ENCODE results near the gene PCNX2.

Gene PCNX2

GRCh38 chr1:233065685-233066084 lies 229.8 kb downstream of the PCNX2 start:
- DNase-seq (ENCODE audit: low read depth in 1 of 2, low spot score in 1 of 2) = no peak

DNA sequence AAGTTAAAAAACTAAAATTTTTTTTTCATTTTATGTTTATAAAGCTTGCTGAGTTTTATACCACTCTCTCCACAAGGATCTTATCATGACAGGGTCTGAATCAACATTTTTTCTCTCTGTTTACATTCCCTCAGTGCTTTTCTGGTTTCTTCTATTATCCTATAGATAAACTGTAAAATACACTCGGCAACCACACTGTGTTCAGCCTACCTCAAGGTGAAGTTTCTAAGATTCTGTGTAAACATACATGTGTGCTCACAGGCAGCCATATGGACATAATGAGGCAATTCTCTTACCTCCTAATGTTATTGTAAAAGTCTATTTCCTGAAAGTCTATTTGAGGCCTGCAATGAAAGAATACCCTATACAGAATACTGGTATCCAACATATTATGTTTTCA lies 230.5 kb downstream of the PCNX2 start:
- DNase-seq (ENCODE audit: low read depth in 1 of 2, low spot score in 1 of 2) = no peak

- no peak for DNase-seq (ENCODE audit: low read depth in 1 of 2, low spot score in 1 of 2)
Measured at GRCh38 chr1:233063462-233063861, 232.1 kb downstream of the PCNX2 start.

DNA sequence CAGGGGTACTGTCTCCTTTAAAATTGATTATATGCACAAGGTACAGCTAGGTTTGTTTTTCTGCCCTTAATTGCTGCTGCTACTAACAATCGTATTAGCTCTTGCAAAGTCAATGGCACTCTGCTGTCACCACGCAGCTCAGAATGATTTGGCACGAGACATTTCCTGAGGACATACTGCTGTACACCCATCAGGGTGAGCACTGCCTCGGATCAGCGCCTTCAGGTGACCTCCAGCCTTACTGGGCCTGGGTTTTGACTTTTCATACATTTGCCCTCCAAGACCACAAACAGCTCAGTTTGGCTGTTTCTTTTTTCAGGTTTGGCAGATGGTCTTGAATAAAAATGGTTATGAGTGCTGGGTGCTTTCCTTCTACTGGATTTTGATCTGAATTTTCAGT lies 234.3 kb downstream of the PCNX2 start:
- no peak for DNase-seq (ENCODE audit: low read depth in 1 of 2, low spot score in 1 of 2)

DNA sequence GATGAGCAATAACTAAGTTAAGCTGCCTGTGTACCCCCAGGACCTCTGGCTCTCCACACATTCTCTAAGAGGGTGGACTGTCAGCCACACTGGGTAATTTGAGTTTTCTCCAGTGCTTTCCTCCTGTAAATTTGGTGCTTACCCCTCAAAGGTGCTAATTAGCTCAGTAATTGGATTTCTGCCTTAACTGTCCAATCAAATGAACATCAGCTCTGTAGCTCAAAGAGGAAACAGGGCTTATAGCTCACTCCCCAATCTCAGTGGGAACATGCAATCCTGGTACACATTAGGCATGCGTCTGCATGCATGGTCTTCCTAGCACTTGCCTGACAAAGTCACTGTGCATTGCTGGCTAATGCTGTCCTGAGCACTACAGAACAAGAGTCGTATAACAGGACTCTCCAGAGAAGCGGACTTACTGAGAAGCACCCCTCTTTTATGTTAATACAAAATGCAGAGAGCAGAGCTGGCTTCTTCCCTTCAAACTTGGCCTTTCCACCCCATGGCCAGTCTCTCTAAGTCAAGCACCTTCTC lies 235.0 kb downstream of the PCNX2 start:
- DNase-seq (ENCODE audit: low read depth in 1 of 2, low spot score in 1 of 2) = no peak

- DNase-seq (ENCODE audit: low read depth in 1 of 2, low spot score in 1 of 2) = no peak
Measured at GRCh38 chr1:233057836-233058235, 237.7 kb downstream of the PCNX2 start.

DNA sequence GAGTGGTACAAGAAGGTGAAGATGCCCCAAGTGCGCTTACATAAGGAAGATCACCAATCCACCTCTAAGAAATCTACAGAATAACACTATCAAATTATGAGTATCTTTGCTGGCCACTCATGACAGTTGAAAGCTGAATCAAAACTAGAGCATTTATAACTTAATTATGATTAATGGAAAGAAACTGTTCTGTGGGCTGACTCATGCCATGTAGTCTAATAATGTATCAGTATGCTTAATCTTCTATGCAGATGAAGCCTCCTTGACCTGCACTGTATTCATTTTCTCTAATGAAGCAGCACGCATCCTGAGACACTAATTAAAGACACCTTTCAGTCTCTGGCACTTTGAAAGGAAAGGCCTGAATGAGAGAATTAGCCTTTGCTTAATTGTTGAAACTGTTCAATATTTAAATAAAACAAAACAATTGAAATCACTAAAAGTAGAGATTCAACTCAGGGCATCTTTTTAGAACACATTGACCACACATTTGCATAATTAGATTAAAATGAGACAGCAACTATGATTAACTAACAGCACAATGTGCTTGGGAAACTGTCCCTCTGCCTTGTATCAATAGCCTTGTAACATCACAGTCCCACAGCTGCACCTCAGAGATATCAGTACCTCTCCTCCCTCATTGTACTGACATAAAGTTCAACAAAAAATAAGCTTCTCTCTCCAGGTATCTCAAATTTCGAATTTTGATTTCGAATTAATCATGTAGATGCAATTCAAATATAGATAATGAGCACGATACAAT lies 239.5 kb downstream of the PCNX2 start:
- DNase-seq (ENCODE audit: low read depth in 1 of 2, low spot score in 1 of 2) = no peak

GRCh38 chr1:233045588-233045987 lies 249.9 kb downstream of the PCNX2 start:
- no peak for DNase-seq (ENCODE audit: low read depth in 1 of 2, low spot score in 1 of 2)

- no peak for DNase-seq (ENCODE audit: low read depth in 1 of 2, low spot score in 1 of 2)
Measured at GRCh38 chr1:233042834-233043233, 252.7 kb downstream of the PCNX2 start.

- no peak for DNase-seq (ENCODE audit: low read depth in 1 of 2, low spot score in 1 of 2)
Measured at GRCh38 chr1:233040494-233040893, 255.0 kb downstream of the PCNX2 start.

DNA sequence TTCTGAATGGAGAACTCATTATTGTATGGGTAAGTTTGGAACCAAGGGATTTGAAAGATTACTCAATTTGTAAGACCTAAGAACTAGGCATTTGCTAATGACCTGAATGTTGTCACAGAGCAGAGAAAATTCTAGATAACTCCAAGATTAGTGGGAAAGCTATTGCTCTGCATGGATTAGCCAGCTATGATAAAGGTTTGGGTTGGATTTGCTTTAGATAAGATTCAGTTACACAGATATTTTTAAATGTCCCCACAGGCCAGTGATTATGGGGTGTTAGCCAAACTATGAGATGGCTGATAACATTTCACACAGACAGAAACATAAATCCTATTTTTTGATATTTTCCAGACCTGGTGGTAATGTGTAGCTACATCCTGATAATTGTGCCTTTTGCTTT lies 256.9 kb downstream of the PCNX2 start:
- no peak for DNase-seq (ENCODE audit: low read depth in 1 of 2, low spot score in 1 of 2)

GRCh38 chr1:233037843-233038242 lies 257.7 kb downstream of the PCNX2 start:
- no peak for DNase-seq (ENCODE audit: low read depth in 1 of 2, low spot score in 1 of 2)

GRCh38 chr1:233034836-233035235 lies 260.7 kb downstream of the PCNX2 start:
- DNase-seq (ENCODE audit: low read depth in 1 of 2, low spot score in 1 of 2) = no peak

GRCh38 chr1:233033361-233033760 lies 262.2 kb downstream of the PCNX2 start:
- DNase-seq (ENCODE audit: low read depth in 1 of 2, low spot score in 1 of 2) = no peak

DNA sequence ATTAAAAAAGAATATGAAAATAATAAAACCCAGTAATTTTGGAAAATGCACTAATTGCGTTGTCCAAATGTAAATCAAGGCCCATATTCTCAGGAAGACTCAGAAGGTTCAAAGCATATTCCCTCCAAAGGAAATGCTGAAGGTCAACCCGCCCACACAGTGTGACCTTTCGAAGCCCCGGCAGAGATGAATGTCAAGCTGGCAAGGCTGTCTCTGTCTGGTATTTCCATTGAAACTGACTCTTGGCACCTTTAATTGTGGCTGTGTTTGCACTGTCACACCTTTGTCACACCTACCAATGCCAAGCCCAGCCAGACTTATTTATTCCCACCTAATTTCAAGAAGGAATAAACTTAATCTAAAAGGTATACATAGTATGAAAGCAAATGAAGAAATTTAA lies 262.6 kb downstream of the PCNX2 start:
- no peak for DNase-seq (ENCODE audit: low read depth in 1 of 2, low spot score in 1 of 2)

DNA sequence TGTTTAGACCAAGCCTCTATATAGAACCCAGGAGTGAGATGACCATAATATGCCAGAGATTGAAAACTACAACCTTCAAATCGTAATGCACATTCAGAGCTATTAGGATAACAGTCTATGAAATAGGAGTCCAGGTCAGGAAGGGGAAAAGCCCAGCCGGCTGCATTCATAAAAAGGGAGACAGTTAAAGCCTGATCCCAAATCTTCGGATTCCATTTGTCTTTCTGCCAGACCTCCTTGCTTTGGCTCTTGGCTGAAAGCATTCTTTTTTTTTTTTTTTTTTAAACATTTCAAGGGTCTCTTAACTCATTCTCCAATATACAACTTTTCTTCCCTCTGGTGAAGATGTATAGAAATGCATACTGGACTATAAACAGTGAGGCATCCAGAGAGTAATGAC lies 264.0 kb downstream of the PCNX2 start:
- no peak for DNase-seq (ENCODE audit: low read depth in 1 of 2, low spot score in 1 of 2)

GRCh38 chr1:233027046-233027445 lies 268.5 kb downstream of the PCNX2 start:
- no peak for DNase-seq (ENCODE audit: low read depth in 1 of 2, low spot score in 1 of 2)

- no peak for DNase-seq (ENCODE audit: low read depth in 1 of 2, low spot score in 1 of 2)
Measured at GRCh38 chr1:233025567-233025966, 270.0 kb downstream of the PCNX2 start.

DNA sequence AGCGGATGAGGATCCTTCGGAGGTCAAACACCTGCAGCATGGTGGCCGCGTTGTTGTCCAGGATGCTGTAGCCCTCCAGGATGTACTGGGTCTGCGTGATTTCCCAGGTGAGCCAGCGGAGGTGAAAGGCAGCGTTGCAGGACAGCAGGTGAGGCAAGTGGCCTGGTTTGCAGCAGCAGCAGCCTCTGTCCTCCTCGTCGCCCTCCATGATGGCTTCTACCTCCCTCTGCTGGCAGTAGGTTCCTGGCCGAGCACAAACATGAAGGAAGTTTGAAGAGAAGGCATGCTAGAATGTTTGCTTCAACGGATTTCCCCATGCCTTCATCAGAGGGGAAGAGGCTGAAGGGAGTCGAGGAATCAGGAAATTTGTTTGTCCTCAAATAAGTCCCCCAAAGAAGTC lies 270.4 kb downstream of the PCNX2 start:
- no peak for DNase-seq (ENCODE audit: low read depth in 1 of 2, low spot score in 1 of 2)

DNA sequence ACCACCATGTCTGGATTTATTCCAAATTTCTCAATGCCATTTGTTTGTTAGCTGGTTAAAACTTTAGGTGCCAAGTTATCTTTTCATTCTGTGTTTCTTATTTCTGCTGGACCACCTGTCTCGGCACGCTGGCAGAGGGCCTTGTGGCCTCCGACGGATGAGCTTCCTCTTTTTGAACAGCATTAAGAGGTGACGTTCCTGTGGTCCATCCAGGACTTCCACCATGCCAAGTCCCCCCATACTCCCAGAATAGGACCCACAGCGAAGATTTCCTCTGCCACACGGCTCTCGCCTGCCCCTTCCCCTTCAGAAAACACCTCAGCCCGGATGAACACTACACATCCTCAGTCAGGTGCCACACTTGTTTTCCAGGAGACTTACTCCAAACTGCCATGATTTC lies 271.3 kb downstream of the PCNX2 start:
- DNase-seq (ENCODE audit: low read depth in 1 of 2, low spot score in 1 of 2) = no peak

DNA sequence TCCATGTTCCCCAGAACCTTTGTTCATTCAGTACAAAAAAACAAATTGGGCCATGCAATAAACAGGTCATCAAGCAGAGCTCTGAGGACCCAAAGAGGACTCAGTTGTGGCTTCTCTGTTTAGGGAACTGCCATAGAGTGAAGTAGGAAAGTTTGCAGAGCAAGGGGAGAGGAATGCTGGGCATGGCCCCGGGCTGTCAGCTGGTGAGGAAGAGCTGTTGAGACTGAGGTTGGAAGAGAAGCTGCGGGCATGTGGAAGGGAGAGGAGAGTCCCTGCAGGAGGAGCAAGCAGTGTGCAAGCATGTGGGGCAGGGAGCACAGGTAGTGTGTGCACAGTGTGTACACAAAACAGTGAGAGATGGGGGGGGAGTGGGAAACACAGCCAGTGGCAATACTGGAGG lies 273.3 kb downstream of the PCNX2 start:
- DNase-seq (ENCODE audit: low read depth in 1 of 2, low spot score in 1 of 2) = no peak

DNA sequence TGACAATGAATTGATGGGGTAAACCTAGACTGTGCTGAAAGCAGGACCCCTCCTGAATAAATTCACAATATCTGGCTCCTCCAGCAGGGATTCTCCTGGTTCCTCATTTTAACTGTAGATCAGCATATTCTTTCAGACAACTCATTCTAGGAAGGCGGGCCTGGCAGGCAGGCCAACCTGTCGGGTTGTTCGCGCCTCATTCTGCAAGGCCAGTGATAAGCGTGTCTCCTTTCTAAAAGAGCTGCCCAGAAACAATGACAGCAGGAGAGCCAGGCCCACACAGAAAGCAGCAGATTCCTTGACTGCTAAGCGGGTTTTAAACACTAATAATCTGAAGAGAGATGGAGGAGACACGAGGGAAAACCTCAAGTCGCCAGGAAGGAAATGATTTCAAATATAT lies 275.1 kb downstream of the PCNX2 start:
- no peak for DNase-seq (ENCODE audit: low read depth in 1 of 2, low spot score in 1 of 2)

DNA sequence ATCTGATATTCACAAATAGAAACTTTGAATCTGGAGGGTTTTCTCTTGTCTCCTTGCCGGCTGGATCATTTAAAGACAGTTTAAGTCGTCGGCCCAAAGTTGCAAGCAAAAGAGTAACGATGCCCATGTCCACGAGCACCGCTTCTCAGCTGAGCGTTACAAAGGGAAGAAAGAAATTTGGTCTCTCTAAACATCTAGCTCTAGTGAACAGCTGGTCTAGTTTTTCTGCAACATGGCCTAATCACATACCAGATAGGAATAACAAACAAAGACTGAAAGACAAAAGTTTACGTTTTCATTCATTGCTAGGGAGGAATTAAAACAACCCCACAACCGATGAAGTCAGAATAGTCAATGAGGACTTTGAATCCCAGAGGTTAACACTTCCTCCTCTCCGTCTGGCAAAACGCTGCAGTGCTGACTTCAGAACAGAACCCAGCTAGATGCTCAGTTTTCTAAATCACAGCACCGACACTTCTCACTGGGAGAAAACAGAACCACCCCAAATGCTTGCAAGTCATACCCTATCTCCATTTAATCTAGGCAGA lies 275.7 kb downstream of the PCNX2 start:
- no peak for DNase-seq (ENCODE audit: low read depth in 1 of 2, low spot score in 1 of 2)
